GM12878 (cell line): ENCODE measurements around the gene TNFRSF14. TPM values are rescaled to one million over a fixed set of nuclear protein-coding genes. Genes with fewer than 3 reads are reported as not detected.

Experiments
- ATAC-seq: fragments of 200-7000 bp; cut with Tn5 transposase; 3 replicates; pipeline ENCODE4 v1.9.1; 2020; ENCODE audit warnings: mild to moderate bottlenecking, moderate library complexity
- BruUV-seq: library from RNA; stranded (reverse); fragments of 400-500 nt; replicated peaks from 2 replicates; lab custom pipeline; 2021; lab: Mats Ljungman, UMichigan
- CTCF ChIA-PET: fragments of 300-600 bp; sonication (Branson Sonifier 250); formaldehyde crosslinking; extraction: SDS; loops from one replicate; lab custom pipeline; 2021; ENCODE audit warnings: inconsistent platforms; lab: Yijun Ruan, JAX
- POLR2A ChIA-PET: fragments of 350-600 bp; formaldehyde crosslinking; extraction: SDS; loops from one replicate; lab custom pipeline; 2021; ENCODE audit warnings: inconsistent platforms; lab: Charles Lee
- RAD21 ChIA-PET: fragments of 300-600 bp; sonication (Branson Sonifier 250); formaldehyde crosslinking; loops from one replicate; lab custom pipeline; 2023; ENCODE audit warnings: antibody characterized with exemption; ENCODE audit not compliant: unreplicated experiment; lab: Charles Lee
- SMC1A ChIA-PET: fragments of 300-600 bp; sonication (Branson Sonifier 250); formaldehyde crosslinking; loops from one replicate; lab custom pipeline; 2023; ENCODE audit not compliant: unreplicated experiment, uncharacterized antibody; lab: Charles Lee
- DNase-seq: peaks from one replicate; pipeline ENCODE4 v3.0.0-alpha.2; 2011; ENCODE audit warnings: low read depth, low spot score
- FAIRE-seq: peaks from 3 replicates; lab custom pipeline; 2011; peaks lifted over from hg19 to GRCh38; lab: Jason Lieb, UNC
- H2AFZ ChIP-seq: 2 replicates; pipeline ENCODE4 v1.6.0; 2011; ENCODE audit warnings: low read depth, low read length, control low read depth; ENCODE audit not compliant: control insufficient read depth
- H3K27ac ChIP-seq: 2 replicates; pipeline ENCODE4 v1.5.1; 2011; ENCODE audit warnings: control low read depth; ENCODE audit not compliant: control insufficient read depth, insufficient read depth
- H3K27me3 ChIP-seq, 2 experiments: replicated peaks in 1 of 2; 2 replicates each; pipeline versions ENCODE4 v1.6.0 to v1.6.1; 2011; ENCODE audit warnings: low read length in 1 of 2; ENCODE audit not compliant: control insufficient read depth in 2 of 2, insufficient read depth in 2 of 2
- H3K36me3 ChIP-seq, 2 experiments: 2 replicates each; pipeline ENCODE4 v1.5.1; 2011; ENCODE audit warnings: low read length in 1 of 2; ENCODE audit not compliant: control insufficient read depth in 2 of 2, insufficient read depth in 2 of 2
- H3K4me1 ChIP-seq: 2 replicates; pipeline ENCODE4 v1.6.1; 2011; ENCODE audit warnings: mild to moderate bottlenecking, low read length, moderate library complexity, mixed read lengths; ENCODE audit not compliant: control insufficient read depth, insufficient read depth
- H3K4me2 ChIP-seq: 2 replicates; pipeline ENCODE4 v1.6.0; 2011; ENCODE audit warnings: control low read depth; ENCODE audit not compliant: control insufficient read depth, insufficient read depth
- H3K4me3 ChIP-seq: fragments of 200-600 bp; sonication (generic); 2 replicates; pipeline ENCODE4 v1.5.1; 2016
- H3K79me2 ChIP-seq: 2 replicates; pipeline ENCODE4 v1.6.0; 2011; ENCODE audit warnings: low read length; ENCODE audit not compliant: control insufficient read depth, insufficient read depth
- H3K9ac ChIP-seq: 2 replicates; pipeline ENCODE4 v1.8.0; 2011; ENCODE audit warnings: low read length, control low read depth, mixed read lengths; ENCODE audit not compliant: control insufficient read depth, insufficient read depth
- H3K9me3 ChIP-seq: replicated peaks from 3 replicates; pipeline ENCODE4 v1.5.1; 2011; ENCODE audit warnings: mild to moderate bottlenecking, low read length; ENCODE audit not compliant: control insufficient read depth, insufficient read depth
- H4K20me1 ChIP-seq: 2 replicates; pipeline ENCODE4 v1.6.0; 2011; ENCODE audit not compliant: control insufficient read depth, insufficient read depth
- CHD1 ChIP-seq: IDR thresholded peaks from 2 replicates; pipeline ENCODE4 v1.6.1; 2012; ENCODE audit warnings: low read depth, low read length, improper control_type of control experiment
- CHD4 ChIP-seq: fragments of 200-600 bp; sonication (generic); IDR thresholded peaks from 2 replicates; pipeline ENCODE4 v1.6.1; 2016; ENCODE audit warnings: mild to moderate bottlenecking
- CREB1 ChIP-seq: IDR thresholded peaks from 2 replicates; pipeline ENCODE4 v1.6.1; 2012; ENCODE audit warnings: low read depth, mild to moderate bottlenecking, inconsistent platforms
- HDAC2 ChIP-seq: fragments of 200-600 bp; sonication (generic); IDR thresholded peaks from 2 replicates; pipeline ENCODE4 v1.6.1; 2017
- MXI1 ChIP-seq: fragments of 150-350 bp; IDR thresholded peaks from 2 replicates; pipeline ENCODE4 v1.6.1; 2011; ENCODE audit warnings: low read depth, mild to moderate bottlenecking, inconsistent platforms, low read length, improper control_type of control experiment
- MYB ChIP-seq: fragments of 150-350 bp; IDR thresholded peaks from 2 replicates; pipeline ENCODE4 v1.6.1; 2014; ENCODE audit warnings: mild to moderate bottlenecking, low read depth, low read length, borderline replicate concordance
- NR2C1 ChIP-seq: fragments of 450-650 bp; IDR thresholded peaks from 2 replicates; pipeline ENCODE4 v1.6.1; 2017; ENCODE audit warnings: antibody characterized with exemption, mild to moderate bottlenecking, moderate library complexity
- NRF1 ChIP-seq: conservative IDR thresholded peaks from 2 replicates; pipeline ENCODE4 v1.6.1; 2011; ENCODE audit warnings: mild to moderate bottlenecking, low read depth, low read length, improper control_type of control experiment
- PAX5 ChIP-seq: IDR thresholded peaks from 2 replicates; pipeline ENCODE4 v1.6.1; 2011; ENCODE audit warnings: low read depth, low read length, borderline replicate concordance
- POLR2AphosphoS2 ChIP-seq: IDR thresholded peaks from 2 replicates; pipeline ENCODE4 v1.6.1; 2011; ENCODE audit warnings: low read depth, mild to moderate bottlenecking, low read length, improper control_type of control experiment, moderate library complexity
- REST ChIP-seq: IDR thresholded peaks from 2 replicates; pipeline ENCODE4 v1.6.1; 2012; ENCODE audit warnings: mild to moderate bottlenecking, low read depth, low read length
- SMAD5 ChIP-seq: IDR thresholded peaks from 2 replicates; pipeline ENCODE4 v1.6.1; 2016; ENCODE audit warnings: antibody characterized with exemption, low read depth
- SMARCA5 ChIP-seq: fragments of 450-650 bp; IDR thresholded peaks from 2 replicates; pipeline ENCODE4 v1.6.1; 2017; ENCODE audit warnings: mild to moderate bottlenecking
- USF2 ChIP-seq: IDR thresholded peaks from 2 replicates; pipeline ENCODE4 v1.6.1; 2011; ENCODE audit warnings: low read depth, low read length, improper control_type of control experiment, borderline replicate concordance
- ZNF384 ChIP-seq: IDR thresholded peaks from 2 replicates; pipeline ENCODE4 v1.6.1; 2012; ENCODE audit warnings: low read depth, mild to moderate bottlenecking, low read length, improper control_type of control experiment, borderline replicate concordance
- WGBS: methylation state at CpG from one replicate; pipeline ENCODE4 v1.1.6; 2016; ENCODE audit warnings: low lambda C conversion rate; ENCODE audit not compliant: insufficient replicate concordance, insufficient coverage; ENCODE audit errors: missing lambda C conversion rate; 5-methylcytosine and 5-hydroxymethylcytosine counted together
- in situ Hi-C: fragments of 300-500 bp; cut with MboI; formaldehyde crosslinking; loops from 9 replicates; pipeline ENCODE4 v1.14.3; 2018; ENCODE audit warnings: mixed read lengths
- intact Hi-C: fragments of 100-400 bp; cut with micrococcal nuclease; formaldehyde crosslinking; loops from one replicate; pipeline ENCODE4 v1.14.2; 2022; ENCODE audit not compliant: unreplicated experiment
- polyA plus RNA-seq, 11 experiments: library from polyadenylated mRNA; depleted of rRNA in 4 of 11; unstranded in 6 of 11; stranded (reverse) in 5 of 11; fragments of >200 nt; fragmentation: Nextera tagmentation in 4 of 11; fragmentation: Illumina TruSeq in 1 of 11; extraction: Ambion mirVana in 4 of 11; extraction: Trizol in 1 of 11; gene quantifications; 1 replicate in 1 of 11; 2 replicates in 10 of 11; pipeline versions ENCODE4 v1.2.1 to v1.2.3, GENCODE V29; 2011 to 2016; ENCODE audit warnings: inconsistent platforms in 2 of 11, missing spikeins in 2 of 11, low read depth in 1 of 11
- total RNA-seq, 4 experiments: library from RNA; depleted of rRNA in 3 of 4; stranded (reverse); fragments of >200 nt in 3 of 4; fragmentation: Illumina TruSeq in 1 of 4; extraction: Trizol in 1 of 4; gene quantifications; 2 replicates each; pipeline versions ENCODE4 v1.2.1 to v1.2.3, GENCODE V29; 2013 to 2021

The TNFRSF14 gene
- total and polyA plus RNA-seq, 10 of the 15 experiments (the other 5 are each of a cell fraction or from before 2014, with no cell fraction given): 0.43 to 114 (median 41.5) TPM

GRCh38 chr1:2508751-2509150 lies 47.4 kb upstream of the TNFRSF14 start:
- TF ChIP-seq CHD4: no peak
- TF ChIP-seq USF2: no peak
- no peak for TF ChIP-seq CREB1
- no peak for TF ChIP-seq CHD1
- TF ChIP-seq ZNF384: no peak
- TF ChIP-seq REST: no peak
- TF ChIP-seq POLR2AphosphoS2: no peak
- no peak for TF ChIP-seq PAX5
- no peak for TF ChIP-seq MYB
- no peak for TF ChIP-seq HDAC2
- TF ChIP-seq SMAD5: no peak
- TF ChIP-seq MXI1: no peak
- TF ChIP-seq NR2C1: no peak
- TF ChIP-seq SMARCA5: no peak
- TF ChIP-seq NRF1: no peak
- TF ChIP-seq, all 136 proteins: peak for 0
- Histone ChIP-seq H3K36me3 (peaks cover 2 to 31% of the 10 kb centered on the region in 2 experiments), H4K20me1 (no peaks in the 10 kb centered on the region; the same call in 1 of the 2 replicates), H3K4me1 (no peaks in the 10 kb centered on the region), H3K4me3 (no peak overlapping the region), H3K4me2 (no peak overlapping the region), H3K9me3 (no peaks in the 10 kb centered on the region), H2AFZ (no peak overlapping the region), H3K79me2 (no peaks in the 10 kb centered on the region), H3K27me3 (no peaks in the 10 kb centered on the region), H3K9ac (no peak overlapping the region), H3K27ac (no peak overlapping the region)
- ChIA-PET POLR2A (no interaction called here), SMC1A (no interaction called here), RAD21 (no interaction called here), CTCF (no interaction called here)
- DNase-seq (no peak), ATAC-seq (no peak), FAIRE-seq (no peak)
- intact Hi-C loops: no loop called here
- in situ Hi-C loops: no loop called here
- 98% methylated on average over 29 of the region's 29 CpGs for WGBS
- no TSS peak for BruUV-seq
